GM18873 (cell line): Measurements from ENCODE around the gene OGDH.
A peak's percentile ranks its signal among the peaks of the same experiment; 100 is the strongest.

ENCODE experiments used
- ATAC-seq: cut with Tn5 transposase; IDR thresholded peaks from one replicate; pipeline ENCODE4 v1.9.1; 2021; ENCODE audit warnings: mild to moderate bottlenecking, moderate library complexity, moderate number of reproducible peaks; ENCODE audit not compliant: unreplicated experiment, low FRiP score

The OGDH gene

GRCh38 chr7:44617225-44617890 lies 10.9 kb downstream of the OGDH start:
- ATAC-seq, result no peak

- no peak for ATAC-seq
These were observed 11.6 kb downstream of the OGDH start for GRCh38 chr7:44618045-44618444.

- ATAC-seq, result no peak
These were observed 12.3 kb downstream of the OGDH start for GRCh38 chr7:44618753-44619152.

GRCh38 chr7:44621034-44621749 lies 14.8 kb downstream of the OGDH start:
- ATAC-seq, result no peak

GRCh38 chr7:44621750-44622103 lies 15.3 kb downstream of the OGDH start:
- no peak for ATAC-seq

- ATAC-seq, result peak; percentile 49
These were observed 16.1 kb downstream of the OGDH start for GRCh38 chr7:44622342-44623151.

- ATAC-seq, result no peak
These were observed 17.9 kb downstream of the OGDH start for GRCh38 chr7:44624318-44624717.

- no peak for ATAC-seq
These were observed 19.4 kb downstream of the OGDH start for GRCh38 chr7:44625526-44626471.

- ATAC-seq, result no peak
These were observed 20.2 kb downstream of the OGDH start for GRCh38 chr7:44626620-44627019.

GRCh38 chr7:44629829-44630522 lies 23.5 kb downstream of the OGDH start:
- no peak for ATAC-seq

GRCh38 chr7:44630792-44631457 lies 24.5 kb downstream of the OGDH start:
- ATAC-seq, result no peak

- ATAC-seq, result no peak
These were observed 25.2 kb downstream of the OGDH start for GRCh38 chr7:44631458-44632115.

- no peak for ATAC-seq
These were observed 25.8 kb downstream of the OGDH start for GRCh38 chr7:44632196-44632595.

GRCh38 chr7:44633254-44634186 lies 27.1 kb downstream of the OGDH start:
- peak; percentile 66 for ATAC-seq

GRCh38 chr7:44634187-44634838 lies 27.9 kb downstream of the OGDH start:
- no peak for ATAC-seq

GRCh38 chr7:44634839-44635591 lies 28.6 kb downstream of the OGDH start:
- no peak for ATAC-seq
